NCI-H460 (cell line): Measurements from ENCODE around the gene CYB5R3. TPM values are rescaled to one million over a fixed set of nuclear protein-coding genes. Genes with fewer than 3 reads are reported as not detected.

ENCODE experiments used
- DNase-seq: peaks from one replicate; pipeline ENCODE4 v3.0.0-alpha.2; 2016; ENCODE audit warnings: low read depth; ENCODE audit errors: extremely low read depth
- polyA plus RNA-seq: library from polyadenylated mRNA; depleted of rRNA; stranded (reverse); fragments of >200 nt; gene quantifications from 2 replicates; pipeline ENCODE4 v1.2.3, GENCODE V29; 2014; cell fraction: nucleus; rRNA removed
- total RNA-seq: library from RNA; depleted of rRNA; stranded (reverse); fragments of >200 nt; shearing (Covaris generic); gene quantifications from 2 replicates; pipeline ENCODE4 v1.2.3, GENCODE V29; 2014; rRNA removed

The CYB5R3 gene
- 29.5 and 31.8 TPM in 2 replicates for total RNA-seq
- polyA plus RNA-seq: 18.9 and 33.2 TPM in 2 replicates

GRCh38 chr22:42649246-42650099 lies at the start of gene CYB5R3:
Gene CYB5R3, minus strand, starts transcription at chr22:42649392. Its CDS starts 77 bp downstream, at chr22:42649315.
- DNase-seq: peak; percentile 52

GRCh38 chr22:42697542-42698013 lies 48.4 kb upstream of the CYB5R3 start:
- peak; percentile 49 for DNase-seq

GRCh38 chr22:42696331-42696967 lies 47.3 kb upstream of the CYB5R3 start:
- no peak for DNase-seq

GRCh38 chr22:42695294-42695693 lies 46.1 kb upstream of the CYB5R3 start:
- no peak for DNase-seq

GRCh38 chr22:42693763-42694683 lies 44.8 kb upstream of the CYB5R3 start:
- DNase-seq: no peak

DNA sequence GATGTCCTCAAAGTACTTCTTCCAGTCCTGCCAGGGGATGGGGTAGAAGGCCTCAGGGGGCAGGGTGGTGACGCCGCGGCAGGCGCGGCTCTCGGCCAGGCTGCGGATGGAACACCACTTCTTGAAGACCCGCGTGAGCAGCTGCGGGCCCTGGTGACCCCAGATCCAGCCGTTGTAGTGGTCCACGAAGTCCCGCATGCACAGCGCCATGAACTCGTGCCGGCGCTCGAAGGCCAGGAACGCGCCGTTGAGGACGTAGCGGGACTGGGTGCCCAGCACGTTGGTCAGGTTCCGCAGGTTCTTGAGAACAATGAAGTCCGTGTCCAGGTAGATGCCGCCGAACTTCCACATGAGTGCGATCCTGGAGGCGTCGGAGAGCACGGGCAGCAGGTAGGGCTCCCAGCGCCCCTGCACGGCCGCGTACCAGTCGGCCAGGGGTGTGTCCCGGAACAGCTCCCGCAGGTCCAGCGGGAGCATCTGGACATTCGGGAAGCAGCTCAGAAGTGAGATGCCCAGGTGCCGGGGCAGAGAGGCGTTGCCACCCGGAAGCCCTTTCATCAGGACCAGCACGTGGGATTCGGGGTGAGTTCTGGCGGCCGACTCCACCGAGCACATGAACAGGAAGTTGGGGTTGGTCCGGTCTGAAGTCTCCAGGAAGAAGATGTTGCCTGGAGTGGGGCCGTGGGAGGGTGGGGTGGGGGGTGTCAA lies 44.0 kb upstream of the CYB5R3 start:
- no peak for DNase-seq

DNA sequence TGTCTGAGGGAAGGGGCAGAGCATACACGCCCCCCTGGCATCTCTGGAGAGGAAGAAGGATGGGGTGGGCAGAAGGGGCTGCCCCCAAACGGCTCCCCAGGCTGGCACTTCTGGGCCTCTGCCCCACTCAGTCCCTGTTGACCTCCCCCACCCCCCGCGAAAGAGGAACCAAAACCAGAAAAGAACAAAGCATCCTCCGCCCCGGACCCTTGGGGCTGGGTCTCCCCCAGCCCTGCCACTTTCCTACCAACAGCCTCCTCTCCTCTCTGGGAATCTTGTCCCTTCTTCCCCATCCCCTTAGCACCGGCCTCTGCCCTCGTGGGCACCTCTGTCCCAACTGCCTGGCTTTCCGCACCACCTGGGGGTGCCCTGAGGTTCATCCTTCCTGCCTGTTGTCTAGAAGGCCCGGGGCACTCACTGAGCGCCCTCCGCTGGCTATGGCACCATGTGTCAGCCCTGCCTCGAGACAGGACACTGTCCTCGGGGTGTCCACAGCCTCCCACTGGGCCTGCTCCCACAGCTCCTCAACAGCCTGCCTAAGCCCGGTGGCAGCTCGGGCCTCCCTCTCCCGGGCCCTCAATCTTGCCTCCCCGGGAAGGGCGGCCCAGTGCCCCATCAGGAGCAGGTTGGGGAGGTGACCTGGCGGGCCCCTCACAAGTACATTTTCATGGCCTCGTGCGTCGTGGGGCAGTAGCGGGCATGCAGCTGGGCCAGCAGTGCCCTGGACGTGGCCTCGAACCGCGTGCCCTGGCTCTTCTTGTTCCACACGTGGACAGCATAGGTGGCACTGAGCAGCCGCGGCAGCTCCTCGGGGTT lies 43.3 kb upstream of the CYB5R3 start:
- DNase-seq: no peak

- no peak for DNase-seq
Measured at GRCh38 chr22:42691440-42691839, 42.2 kb upstream of the CYB5R3 start.

DNA sequence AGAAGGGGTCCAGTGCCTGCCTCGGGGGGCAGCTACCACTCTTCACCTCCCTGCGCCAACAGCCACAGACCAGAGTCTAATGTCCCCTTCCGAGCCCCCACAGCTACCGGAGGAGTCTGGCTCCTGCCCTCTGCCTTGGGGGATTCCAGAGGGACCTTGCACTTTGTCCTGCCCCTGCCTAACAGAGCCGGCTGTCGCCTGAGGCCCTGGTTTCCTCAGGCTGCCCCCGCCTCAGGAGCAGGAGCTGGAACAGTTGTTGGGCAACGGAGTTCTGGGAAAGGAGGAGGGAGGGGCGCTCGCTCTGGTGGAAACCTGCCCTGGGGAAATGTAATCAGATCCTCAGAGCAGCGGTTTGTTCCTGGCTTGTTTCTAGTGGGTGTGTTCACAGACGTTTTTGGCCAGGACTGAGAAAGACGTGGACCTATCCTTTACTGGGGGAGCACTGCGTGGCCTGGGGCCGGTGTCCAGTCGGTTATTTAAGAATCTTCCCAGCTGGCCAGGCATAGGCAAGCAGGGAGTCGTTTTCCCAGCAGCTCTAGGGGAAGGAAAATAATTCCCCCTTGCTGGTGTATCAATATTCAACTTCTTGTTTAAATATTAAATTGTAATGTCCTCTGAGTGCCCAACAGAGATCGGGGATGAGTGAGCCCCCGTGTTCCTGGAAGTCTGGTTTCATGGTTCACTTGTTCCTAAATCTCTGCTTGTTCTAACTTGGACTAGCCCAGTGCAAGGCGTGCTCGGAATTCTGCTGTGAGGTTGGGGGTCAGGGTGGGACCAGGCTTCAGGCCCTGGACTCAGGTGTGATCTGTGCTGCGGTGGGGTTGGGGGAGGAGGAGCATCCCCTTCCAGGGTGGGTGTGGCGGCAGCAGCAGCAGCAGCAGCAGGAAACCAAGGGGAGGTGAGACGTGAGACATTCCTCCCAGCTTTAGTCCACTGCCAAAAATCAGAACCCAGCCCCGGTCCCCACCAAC lies 39.3 kb upstream of the CYB5R3 start:
- peak; percentile 64 for DNase-seq

DNA sequence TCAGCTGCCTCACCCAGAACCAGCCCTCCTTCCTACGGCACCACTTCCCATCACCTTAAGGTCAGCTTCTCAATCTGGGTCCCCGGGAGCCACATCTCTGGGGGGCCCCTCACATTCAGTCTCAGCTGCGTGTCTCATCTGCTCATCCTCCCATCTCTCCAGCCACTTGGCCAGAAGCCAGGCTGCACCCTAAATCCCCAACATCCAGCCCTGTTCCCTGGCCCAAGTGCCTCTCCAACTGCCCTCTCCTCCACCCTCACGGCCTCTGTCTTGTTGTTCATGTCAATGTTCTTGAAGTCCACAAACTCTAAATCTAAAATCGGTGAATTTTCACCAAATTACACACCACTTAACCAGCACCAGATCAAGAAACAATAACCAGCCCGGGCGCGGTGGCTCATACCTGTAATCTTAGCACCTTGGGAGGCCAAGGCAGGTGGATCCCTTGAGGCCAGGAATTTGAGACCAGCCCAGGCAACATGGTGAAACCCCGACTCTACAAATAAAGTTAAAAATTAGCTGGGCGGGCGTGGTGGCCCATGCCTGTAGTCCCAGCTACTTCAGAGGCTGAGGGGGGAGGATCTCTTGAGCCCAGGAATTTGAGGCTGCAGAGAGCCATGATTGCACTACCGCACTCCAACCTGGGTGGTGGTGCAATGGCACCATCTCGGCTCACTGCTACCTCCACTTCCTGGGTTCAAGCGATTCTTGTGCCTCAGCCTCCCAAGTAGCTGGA lies 37.7 kb upstream of the CYB5R3 start:
- no peak for DNase-seq

DNA sequence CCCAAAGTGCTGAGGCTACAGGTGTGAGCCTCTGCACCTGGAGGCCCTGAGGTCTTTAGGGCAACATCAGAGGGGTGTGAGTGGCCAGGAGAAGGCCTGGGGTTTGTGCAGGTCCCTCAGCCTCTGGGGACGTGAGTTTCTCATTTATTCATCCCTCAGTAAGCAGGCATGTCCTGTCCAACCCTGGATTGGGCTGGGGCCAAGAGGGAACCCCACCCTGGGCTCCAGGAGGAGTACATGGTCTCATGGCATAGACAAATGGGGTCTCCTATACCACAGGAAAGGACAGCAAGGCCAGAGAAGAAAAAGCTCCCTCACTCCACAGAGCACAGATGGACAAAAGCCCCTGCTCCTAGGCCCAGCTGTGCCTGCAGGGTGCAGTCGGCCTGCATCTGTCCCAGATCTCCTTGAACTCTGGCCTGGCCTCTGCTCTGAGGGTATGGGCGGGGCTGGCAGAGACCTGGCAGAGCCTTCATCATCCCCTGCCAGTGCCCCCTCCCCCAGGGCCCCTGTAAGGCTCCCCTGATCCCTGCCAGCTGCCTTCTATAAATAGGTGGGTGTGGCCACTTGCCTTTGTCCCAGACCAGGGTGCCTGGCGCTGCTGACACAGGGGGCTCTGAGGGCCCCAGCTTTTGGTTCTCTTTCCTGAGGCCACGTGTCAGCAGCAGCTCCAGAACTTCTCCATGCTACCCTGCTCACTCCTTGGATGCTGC lies 36.9 kb upstream of the CYB5R3 start:
- DNase-seq: no peak

DNA sequence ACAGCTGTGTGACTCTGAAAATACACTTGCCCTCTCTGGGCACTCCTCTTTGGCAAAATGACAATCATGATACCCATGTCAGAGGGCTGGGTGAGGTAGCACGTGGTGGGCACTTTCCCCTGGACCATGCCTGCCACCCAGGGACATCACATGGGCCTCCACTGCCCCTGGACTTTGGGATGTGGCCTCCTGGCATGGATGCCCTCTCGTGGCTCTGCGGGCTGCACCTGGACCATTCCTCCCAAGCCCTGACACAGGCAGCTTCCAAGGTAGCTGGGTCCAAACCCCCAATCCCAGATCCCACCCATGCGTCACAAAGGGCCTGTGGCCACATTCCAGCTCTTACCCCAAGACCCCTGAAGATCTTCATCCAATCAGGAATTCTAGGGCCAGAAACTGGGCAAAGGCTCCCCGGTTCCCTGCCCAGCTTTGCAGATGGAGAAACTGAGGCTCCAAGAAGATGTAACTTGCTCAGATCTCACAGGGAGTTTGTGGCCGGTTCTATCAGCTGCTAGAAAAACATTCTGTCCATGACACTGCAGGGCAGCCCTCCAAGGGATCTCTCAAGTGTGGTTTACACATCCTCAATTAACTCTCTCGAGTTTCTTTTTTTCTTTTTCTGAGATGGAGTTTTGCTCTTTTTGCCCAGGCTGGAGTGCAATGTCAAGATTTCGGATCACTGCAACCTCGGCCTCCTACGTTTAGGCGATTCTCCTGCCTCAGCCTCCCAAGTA lies 35.4 kb upstream of the CYB5R3 start:
- DNase-seq: no peak

- no peak for DNase-seq
Measured at GRCh38 chr22:42683578-42684283, 34.5 kb upstream of the CYB5R3 start.

DNA sequence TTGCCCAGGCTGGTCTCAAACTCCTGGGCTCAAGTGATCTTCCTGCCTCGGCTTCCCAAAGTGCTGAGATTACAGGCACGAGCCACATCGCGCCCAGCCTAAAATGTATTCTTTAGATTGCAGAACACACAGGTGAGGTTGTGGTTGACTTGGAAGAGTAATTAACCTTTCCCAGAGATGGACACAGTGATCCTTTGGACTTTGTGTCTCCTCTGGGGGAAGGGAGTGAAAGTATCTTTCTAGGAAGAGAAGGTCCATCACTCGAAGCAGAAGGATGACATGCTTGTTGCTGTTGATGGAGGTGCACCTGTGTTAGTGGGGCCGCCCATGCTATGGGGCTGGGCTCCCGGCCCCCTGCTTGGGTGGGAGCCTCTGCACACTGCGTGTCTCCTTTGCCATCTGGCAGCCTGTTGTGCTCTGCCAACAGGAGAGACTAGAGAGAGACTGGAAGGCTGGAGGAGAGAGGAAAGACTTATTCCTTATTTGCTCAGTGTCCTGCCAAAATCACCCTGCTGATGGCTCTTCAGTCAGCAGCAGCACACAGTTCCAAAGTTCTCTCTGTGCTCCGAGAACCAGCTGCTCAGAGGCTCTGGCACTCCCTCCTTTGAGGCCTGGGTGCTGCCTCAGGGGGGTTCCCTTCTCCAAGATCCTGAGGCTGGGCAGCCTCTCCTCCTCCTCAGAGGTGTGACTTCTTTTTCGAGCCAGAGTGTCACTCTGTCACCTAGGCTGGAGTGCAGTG lies 33.1 kb upstream of the CYB5R3 start:
- DNase-seq: no peak

DNA sequence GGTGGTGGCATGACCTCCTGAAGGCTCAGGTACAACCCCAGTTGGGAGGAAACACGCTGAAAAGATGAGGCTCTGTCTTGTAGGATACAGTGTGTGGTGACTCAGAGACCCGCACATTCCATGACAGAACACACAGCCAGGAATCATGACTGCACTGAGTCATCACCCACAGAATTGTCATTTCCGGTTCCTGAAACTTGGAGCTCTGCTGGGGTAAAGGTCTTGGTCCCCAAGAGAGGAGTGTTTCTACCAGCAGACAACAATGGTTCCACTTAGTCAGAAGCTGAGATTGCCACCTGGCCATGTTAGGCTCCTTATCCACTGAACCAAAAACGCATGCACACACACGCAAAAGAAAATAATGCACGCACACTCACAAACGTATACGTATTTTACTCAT lies 31.5 kb upstream of the CYB5R3 start:
- DNase-seq: peak; percentile 74
